Neural crest cell (in vitro differentiated cells): ENCODE data around the gene LCN9. TPM values are rescaled to one million over a fixed set of nuclear protein-coding genes. Genes with fewer than 3 reads are reported as not detected.

Experiments used
- DNase-seq: peaks from one replicate; pipeline ENCODE4 v3.0.0; 2021; ENCODE audit warnings: low read depth, mixed read lengths, low spot score
- H3K27ac Mint-ChIP-seq: one replicate; pipeline ENCODE4 v1.8.0; 2021; ENCODE audit warnings: mild to moderate bottlenecking, mixed read lengths; ENCODE audit not compliant: unreplicated experiment
- H3K27me3 Mint-ChIP-seq: 2 replicates; pipeline ENCODE4 v1.8.0; 2021; ENCODE audit warnings: low read depth, mild to moderate bottlenecking, mixed read lengths
- H3K36me3 Mint-ChIP-seq: 2 replicates; pipeline ENCODE4 v1.8.0; 2021; ENCODE audit warnings: low read depth, mild to moderate bottlenecking, mixed read lengths
- H3K4me1 Mint-ChIP-seq: 2 replicates; pipeline ENCODE4 v1.8.0; 2021; ENCODE audit warnings: mixed read lengths
- H3K4me3 Mint-ChIP-seq: one replicate; pipeline ENCODE4 v1.8.0; 2021; ENCODE audit warnings: mild to moderate bottlenecking, mixed read lengths
- H3K9me3 Mint-ChIP-seq: 2 replicates; pipeline ENCODE4 v1.8.0; 2021; ENCODE audit warnings: mixed read lengths
- CTCF ChIP-seq: fragments of 200-600 bp; sonication (generic); conservative IDR thresholded peaks from 2 replicates; pipeline ENCODE4 v1.5.0; 2021; ENCODE audit warnings: antibody characterized with exemption, mild to moderate bottlenecking
- total RNA-seq: library from RNA; stranded (reverse); gene quantifications from 2 replicates; pipeline ENCODE4 v1.2.1, GENCODE V29; 2021

Gene LCN9
- total RNA-seq, 1 donor from 2014 or later = 0.30 TPM

- no peak for DNase-seq
- H3K4me1 Mint-ChIP-seq = no peaks in the 10 kb centered on the region
- no peaks in the 10 kb centered on the region for H3K36me3 Mint-ChIP-seq
- no peak overlapping the region for H3K27ac Mint-ChIP-seq
- peaks cover 84% of the 10 kb centered on the region for H3K27me3 Mint-ChIP-seq
- no peaks in the 10 kb centered on the region for H3K9me3 Mint-ChIP-seq
- no peak for TF ChIP-seq CTCF
- H3K4me3 Mint-ChIP-seq = no peak overlapping the region
Observed at GRCh38 chr9:135712613-135713295, 49.6 kb downstream of the LCN9 start.

GRCh38 chr9:135714242-135715055 is 51.3 kb downstream of the LCN9 start:
- H3K36me3 Mint-ChIP-seq = no peaks in the 10 kb centered on the region
- H3K9me3 Mint-ChIP-seq = no peaks in the 10 kb centered on the region
- peaks cover 73% of the 10 kb centered on the region for H3K27me3 Mint-ChIP-seq
- no peaks in the 10 kb centered on the region for H3K4me1 Mint-ChIP-seq
- H3K4me3 Mint-ChIP-seq = no peak overlapping the region
- DNase-seq = peak; percentile 36
- no peak for TF ChIP-seq CTCF
- no peak overlapping the region for H3K27ac Mint-ChIP-seq

- TF ChIP-seq CTCF = no peak
- Mint-ChIP-seq H3K36me3 (no peaks in the 10 kb centered on the region), H3K4me3 (no peak overlapping the region), H3K27me3 (peaks cover 66% of the 10 kb centered on the region), H3K27ac (no peak overlapping the region), H3K9me3 (no peaks in the 10 kb centered on the region), H3K4me1 (no peaks in the 10 kb centered on the region)
- DNase-seq = no peak
Observed at GRCh38 chr9:135715056-135715595, 52.0 kb downstream of the LCN9 start.

- Mint-ChIP-seq H3K4me1 (no peaks in the 10 kb centered on the region), H3K9me3 (no peaks in the 10 kb centered on the region), H3K27me3 (peaks cover 57% of the 10 kb centered on the region), H3K27ac (no peak overlapping the region), H3K36me3 (no peaks in the 10 kb centered on the region), H3K4me3 (no peak overlapping the region)
- no peak for TF ChIP-seq CTCF
- no peak for DNase-seq
Observed at GRCh38 chr9:135716045-135716444, 52.9 kb downstream of the LCN9 start.

Other genes with a start within 250 kb of the LCN9 start
- gene PPP1R26, start 183.5 kb upstream of the LCN9 start, total RNA-seq = 27.5 and 32.4 TPM in 2 replicates
- 59.8 and 60.6 TPM in 2 replicates for gene MRPS2, start 162.6 kb upstream of the LCN9 start, total RNA-seq
- not detected in 2 replicates for gene LCN1, start 141.9 kb upstream of the LCN9 start, total RNA-seq
- gene OBP2A, start 117.2 kb upstream of the LCN9 start, total RNA-seq = not detected in 2 replicates
- gene PAEP, start 101.6 kb upstream of the LCN9 start, total RNA-seq = not detected in 2 replicates
- gene GLT6D1, start 23.8 kb upstream of the LCN9 start, total RNA-seq = not detected in 2 replicates
- gene SOHLH1, start 36.2 kb downstream of the LCN9 start, total RNA-seq = not detected in 2 replicates
- gene KCNT1, start 38.9 kb downstream of the LCN9 start, total RNA-seq = 0.14 TPM in 1 of 2 replicates, not detected in the other
- gene CAMSAP1, start 244.2 kb downstream of the LCN9 start, total RNA-seq = 79.3 and 80.8 TPM in 2 replicates